ENCODE data around the gene BCKDHB.

GRCh38 chr6:80161434-80161833 is 55.0 kb downstream of the BCKDHB start:
- TF ChIP-seq, protein P1, sequence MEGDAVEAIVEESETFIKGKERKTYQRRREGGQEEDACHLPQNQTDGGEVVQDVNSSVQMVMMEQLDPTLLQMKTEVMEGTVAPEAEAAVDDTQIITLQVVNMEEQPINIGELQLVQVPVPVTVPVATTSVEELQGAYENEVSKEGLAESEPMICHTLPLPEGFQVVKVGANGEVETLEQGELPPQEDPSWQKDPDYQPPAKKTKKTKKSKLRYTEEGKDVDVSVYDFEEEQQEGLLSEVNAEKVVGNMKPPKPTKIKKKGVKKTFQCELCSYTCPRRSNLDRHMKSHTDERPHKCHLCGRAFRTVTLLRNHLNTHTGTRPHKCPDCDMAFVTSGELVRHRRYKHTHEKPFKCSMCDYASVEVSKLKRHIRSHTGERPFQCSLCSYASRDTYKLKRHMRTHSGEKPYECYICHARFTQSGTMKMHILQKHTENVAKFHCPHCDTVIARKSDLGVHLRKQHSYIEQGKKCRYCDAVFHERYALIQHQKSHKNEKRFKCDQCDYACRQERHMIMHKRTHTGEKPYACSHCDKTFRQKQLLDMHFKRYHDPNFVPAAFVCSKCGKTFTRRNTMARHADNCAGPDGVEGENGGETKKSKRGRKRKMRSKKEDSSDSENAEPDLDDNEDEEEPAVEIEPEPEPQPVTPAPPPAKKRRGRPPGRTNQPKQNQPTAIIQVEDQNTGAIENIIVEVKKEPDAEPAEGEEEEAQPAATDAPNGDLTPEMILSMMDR (IDR thresholded peaks at IDR 0.05; ENCODE audit: extremely low read depth in 1 of 2, insufficient read depth in 1 of 2, low read depth in 1 of 2, low read length in 2 of 2) = no peak
- no peak for TF ChIP-seq GATA2 (IDR thresholded peaks at IDR 0.05; ENCODE audit: insufficient read depth, insufficient read length, low read depth, low read length)
- TF ChIP-seq POLR2A (IDR thresholded peaks at IDR 0.05; ENCODE audit: low read depth, low read length) = no peak
- no peak for TF ChIP-seq EZH2 (IDR thresholded peaks at IDR 0.05; ENCODE audit: borderline replicate concordance, low read depth, low read length, severe bottlenecking)
- no peak for TF ChIP-seq POLR2AphosphoS5 (IDR thresholded peaks at IDR 0.05; ENCODE audit: insufficient read depth, low read depth, low read length)
- no peak for TF ChIP-seq MYC (IDR thresholded peaks at IDR 0.05; ENCODE audit: low read depth, low read length)

Data from endothelial cell of umbilical vein (primary cell).